GM18519 (cell line): ENCODE measurements around the gene ERMARD.

Source experiments
- ATAC-seq: cut with Tn5 transposase; IDR thresholded peaks from one replicate; pipeline ENCODE4 v1.9.1; 2021; ENCODE audit warnings: mild to moderate bottlenecking, moderate library complexity; ENCODE audit not compliant: unreplicated experiment, low FRiP score

The ERMARD gene

GRCh38 chr6:169816054-169816453, 64.6 kb downstream of the ERMARD start:
- no peak for ATAC-seq

- no peak for ATAC-seq
These were observed 65.6 kb downstream of the ERMARD start for GRCh38 chr6:169816975-169817374.

DNA sequence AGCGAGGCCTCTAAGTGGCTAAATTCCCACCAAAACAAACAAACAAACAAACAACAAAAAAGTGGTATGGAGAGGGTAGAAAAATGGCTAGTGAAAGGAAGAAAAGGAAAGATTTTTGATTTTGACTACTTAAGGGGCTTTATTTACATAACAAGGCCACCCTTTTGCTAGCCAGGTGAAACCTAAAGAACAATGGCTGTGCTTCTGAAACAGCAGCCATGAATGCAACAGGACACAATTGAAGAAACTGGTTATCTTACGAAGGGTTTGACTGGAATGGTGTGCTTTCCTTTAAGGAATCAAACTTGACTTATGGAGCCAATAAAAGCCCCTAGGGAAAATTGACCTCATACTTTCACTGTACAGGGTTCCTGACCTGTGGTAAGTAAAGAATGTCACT, 68.9 kb downstream of the ERMARD start:
- ATAC-seq: no peak

DNA sequence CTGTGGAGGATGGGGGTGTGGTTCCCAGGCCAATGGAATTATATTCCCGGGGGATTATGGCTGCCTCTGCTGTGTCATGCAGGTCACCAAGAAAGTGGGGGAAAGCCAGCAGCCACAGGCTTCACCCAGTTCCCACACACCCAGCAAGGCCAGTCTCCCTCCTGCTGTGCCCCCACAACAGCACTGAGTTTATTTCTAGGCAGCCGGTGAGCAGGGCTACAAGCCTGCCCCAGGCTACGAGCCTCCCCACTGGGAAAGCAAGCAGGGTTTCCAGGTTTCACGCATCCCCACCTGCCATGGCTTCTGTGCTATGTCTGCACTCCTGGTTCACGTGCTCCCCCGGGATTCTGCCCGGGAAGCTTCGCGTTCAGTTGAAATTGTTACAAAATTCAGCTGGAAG, 72.6 kb downstream of the ERMARD start:
- no peak for ATAC-seq

DNA sequence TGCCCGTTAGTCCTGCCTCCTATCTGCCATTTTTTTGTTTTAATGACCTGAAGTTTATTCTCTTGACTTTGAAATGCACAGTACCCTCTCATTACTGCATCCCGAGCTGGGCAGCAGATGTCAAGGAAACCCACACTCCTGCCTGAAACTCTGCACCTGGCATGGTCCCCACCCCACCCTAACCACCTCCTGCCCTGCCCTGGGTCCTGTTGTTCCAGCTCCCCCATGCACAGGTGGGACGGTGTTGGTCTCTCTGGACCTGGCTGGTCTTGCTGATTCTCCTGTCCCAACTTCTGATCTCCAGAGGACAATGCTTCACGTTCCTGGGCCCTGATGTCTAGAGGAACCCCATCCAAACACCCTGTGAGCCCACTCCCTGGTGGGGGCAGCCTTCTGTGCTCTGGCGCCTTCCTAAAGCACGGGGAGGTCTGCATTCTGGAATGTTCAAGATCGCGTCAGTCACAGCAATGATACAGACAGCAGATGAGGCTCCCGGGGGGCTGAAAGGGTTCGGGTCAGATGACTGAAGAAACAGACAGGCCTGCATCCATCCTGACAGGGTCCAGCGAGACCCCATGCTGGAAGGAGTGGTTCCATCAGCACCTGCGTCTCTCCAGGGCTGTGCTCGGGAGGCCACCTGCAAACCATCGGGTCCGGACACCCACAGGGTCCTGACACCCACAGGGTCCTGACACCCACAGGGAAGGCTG, 73.6 kb downstream of the ERMARD start:
- no peak for ATAC-seq

DNA sequence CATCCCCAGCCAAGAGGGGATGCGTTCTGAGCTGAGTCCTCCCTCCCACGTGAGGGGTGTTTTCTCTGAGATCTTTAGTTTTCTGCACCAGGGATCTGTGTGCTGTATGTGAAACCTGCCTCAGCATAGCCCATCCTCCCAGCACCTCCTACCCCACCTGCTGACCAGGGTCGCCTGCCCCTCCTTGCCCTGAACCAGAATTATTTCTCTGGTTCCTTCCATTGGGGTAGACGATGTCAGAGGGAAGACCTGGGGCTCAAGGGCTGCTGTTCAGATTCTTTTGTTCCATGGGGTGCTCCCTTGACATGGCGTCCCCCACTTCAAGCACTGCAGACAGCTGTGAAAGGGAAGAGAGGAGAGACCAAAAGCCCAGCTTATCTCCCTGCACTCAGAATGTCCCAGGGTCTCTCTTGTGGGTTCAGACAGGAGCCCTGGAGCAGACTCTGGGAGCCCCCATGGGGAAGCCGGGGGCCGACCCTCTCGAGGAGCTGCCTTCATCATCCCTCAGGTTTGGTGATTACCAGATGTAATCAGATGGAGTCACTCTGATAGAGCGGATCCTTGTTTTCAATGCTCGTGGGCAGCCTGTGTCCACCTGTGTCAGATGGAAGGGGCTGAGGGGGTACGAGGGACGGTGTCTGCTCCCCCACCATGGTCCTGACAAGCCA, 74.3 kb downstream of the ERMARD start:
- ATAC-seq: no peak

GRCh38 chr6:169826697-169827096, 75.3 kb downstream of the ERMARD start:
- ATAC-seq: no peak

GRCh38 chr6:169827290-169827717, 75.9 kb downstream of the ERMARD start:
- no peak for ATAC-seq

DNA sequence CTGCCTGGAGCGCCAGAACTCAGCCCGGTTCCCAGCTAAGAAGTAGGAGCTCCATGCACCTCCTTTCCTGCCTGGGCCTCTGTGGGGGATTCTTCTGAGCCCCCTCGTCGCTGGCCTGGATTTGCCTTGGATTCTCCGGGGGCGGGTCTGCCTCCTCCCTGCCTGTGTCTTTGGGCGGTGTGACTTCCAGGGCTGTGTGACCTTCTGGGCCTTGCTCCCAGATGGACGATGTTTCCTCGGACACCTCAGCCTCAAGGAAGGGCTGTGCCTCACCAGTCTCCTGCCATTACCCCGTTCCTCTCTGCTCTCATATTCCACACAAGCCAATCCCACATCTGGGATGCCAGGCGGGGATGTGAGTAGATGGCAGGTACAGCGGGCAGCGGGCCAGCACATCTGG, 76.8 kb downstream of the ERMARD start:
- no peak for ATAC-seq

DNA sequence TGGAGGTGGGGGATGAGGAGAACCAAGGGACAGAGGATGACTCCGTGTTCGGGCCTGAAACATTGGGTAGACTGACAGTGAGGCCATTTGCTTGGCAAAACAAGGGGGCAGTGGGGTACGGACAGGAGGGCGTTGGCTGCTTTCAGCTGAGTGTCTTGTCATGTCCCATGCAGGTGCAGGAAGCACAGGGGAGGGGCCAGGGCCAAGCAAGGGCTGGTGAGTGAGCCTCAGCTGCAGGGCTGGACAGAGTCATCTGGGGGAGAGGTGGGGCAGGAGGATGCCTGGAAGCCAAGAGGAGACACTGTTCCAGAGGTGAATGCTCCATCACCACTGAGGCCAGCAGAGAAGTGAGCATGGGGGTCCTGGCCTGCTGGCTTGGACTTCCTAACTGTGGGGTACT, 78.4 kb downstream of the ERMARD start:
- no peak for ATAC-seq

DNA sequence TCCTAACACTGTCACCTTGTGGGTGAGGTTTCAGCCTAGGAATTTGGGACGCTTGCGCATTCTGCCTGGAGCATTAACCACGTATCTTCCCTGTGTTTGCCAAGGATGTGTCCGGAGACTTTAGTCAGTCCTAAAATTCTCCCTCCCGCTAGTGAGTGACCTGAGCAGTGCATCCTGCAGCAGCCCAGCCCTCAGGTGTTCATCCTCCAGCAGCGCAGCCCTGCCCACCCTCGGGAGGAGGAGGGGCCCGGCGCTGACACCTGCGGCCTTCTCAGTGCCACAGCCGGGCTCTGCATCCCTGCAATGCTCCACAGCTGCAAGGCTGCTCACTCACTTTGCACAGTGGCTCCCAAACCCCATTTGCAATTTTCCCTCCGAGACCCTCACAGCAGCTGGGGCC, 79.5 kb downstream of the ERMARD start:
- ATAC-seq: no peak
